HG03558 (cell line): Measurements from ENCODE around the gene ARSB.
"Not testable (repeated sequence)": the region's sequence is repeated elsewhere in the genome, so short reads cannot be mapped to it uniquely, and the experiment has no call there.

Source experiments
- ATAC-seq: cut with Tn5 transposase; IDR thresholded peaks from one replicate; pipeline ENCODE4 v1.9.1; 2021; ENCODE audit warnings: moderate number of reproducible peaks; ENCODE audit not compliant: unreplicated experiment; ENCODE audit errors: extremely low read depth

Gene ARSB

DNA sequence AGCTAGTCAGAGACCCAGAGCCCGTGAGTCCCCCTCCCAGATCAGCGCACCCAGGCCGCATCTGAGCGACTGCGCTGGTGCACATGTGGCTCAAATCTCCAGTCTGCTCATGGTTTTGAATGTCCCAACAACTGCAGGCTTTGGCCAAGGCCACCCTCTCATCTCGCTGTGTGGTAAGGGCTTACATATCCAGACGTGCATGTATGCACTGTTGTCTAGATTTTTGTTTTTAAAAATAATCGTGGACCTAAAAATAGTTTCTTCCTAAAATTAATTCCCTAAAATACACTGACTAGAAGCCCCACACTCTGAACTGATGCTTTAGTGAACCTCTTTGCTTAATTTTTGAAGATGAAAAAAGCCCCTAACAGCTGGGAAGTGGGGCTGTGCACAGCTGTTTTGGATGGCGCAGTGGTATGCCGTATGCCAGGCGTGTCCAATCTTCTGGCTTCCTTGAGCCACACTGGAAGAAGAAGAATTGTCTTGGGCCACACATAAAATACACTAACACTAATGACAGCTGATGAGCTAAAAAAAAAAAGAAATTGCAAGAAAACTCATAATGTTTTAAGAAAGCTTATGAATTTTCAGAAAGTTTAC, 193.5 kb downstream of the ARSB start:
- no peak for ATAC-seq

DNA sequence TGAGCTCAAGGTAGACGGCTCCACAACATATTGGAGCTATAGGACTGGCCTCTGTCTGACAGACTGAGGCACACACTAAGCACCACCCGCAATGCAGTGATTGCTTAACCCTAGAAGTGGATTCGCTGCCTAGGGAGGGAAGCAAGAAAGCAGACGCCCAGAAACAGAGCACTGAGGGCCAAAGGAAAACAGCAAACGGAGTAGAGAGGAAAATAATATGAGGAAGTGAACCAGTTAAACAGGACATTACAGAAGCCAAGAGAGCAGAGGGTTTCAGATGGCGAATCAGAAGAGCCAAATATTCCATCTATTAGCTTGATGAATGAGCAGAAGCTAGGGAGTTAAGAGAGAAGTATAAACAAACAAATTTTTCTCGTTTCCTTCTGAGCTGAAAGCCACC, 197.3 kb downstream of the ARSB start:
- ATAC-seq: no peak

DNA sequence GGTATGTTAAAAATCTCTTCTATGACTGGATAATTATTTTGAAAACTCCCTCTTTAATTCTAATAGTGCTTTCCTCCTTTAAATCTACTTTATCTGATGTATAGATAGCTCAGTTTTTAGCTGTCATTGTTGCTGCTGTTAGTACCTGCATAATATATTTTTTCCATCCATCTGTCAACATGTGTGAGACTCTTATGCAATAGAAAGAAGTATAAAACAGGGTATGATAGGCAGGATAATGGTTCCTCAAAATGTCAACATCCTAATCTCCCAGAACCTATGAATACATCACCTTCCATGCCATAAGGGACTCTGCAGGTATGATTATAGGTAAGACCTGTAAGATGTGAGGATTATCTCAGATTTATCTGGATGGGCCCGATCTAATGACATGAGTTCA, 199.7 kb downstream of the ARSB start:
- ATAC-seq: no peak

- ATAC-seq: no peak
Measured at GRCh38 chr5:78783434-78784130, 201.5 kb downstream of the ARSB start.

- no peak for ATAC-seq
Measured at GRCh38 chr5:78782728-78783127, 202.4 kb downstream of the ARSB start.

- ATAC-seq: no peak
Measured at GRCh38 chr5:78781611-78782286, 203.4 kb downstream of the ARSB start.

DNA sequence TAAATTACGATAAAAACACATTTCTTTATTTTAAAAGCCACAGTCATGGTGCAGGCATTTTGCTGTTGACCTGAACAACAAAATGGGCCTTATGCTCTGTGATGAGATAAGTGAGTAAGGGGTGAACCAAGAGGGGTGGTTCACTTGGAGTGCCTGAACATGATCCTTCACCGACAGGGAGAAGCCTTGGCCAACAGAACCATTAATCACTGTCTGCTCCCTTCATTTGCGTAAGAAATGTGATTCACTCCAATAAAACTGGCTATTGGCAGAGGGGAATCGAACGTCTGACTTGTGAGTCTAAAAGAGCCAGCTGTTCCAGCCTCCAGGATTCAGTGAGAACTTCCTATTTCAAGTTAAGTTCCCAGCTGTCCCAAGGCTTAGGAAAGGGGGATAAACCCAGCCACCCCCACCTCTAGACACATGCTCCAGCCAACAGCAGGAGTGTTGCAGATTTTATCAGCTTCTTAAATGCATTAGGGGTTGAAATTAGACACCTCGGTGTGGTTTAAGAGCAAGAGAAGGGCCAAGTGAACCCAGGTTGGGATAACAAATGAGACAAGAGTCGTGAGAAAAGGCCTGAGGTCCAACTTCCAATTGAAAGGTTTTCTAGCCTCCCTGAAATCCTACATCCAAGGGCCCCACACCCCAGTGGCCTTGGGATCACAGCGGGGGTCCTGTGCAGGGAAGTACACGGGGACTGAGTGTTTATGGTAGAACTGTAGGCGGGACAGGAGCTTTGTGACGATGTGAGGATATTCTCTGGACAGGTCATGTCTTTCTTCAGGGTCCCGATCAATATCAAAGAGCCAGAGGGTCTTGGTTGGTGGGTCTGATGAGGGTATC, 205.1 kb downstream of the ARSB start:
- no peak for ATAC-seq

GRCh38 chr5:78779262-78779661, 205.8 kb downstream of the ARSB start:
- no peak for ATAC-seq

DNA sequence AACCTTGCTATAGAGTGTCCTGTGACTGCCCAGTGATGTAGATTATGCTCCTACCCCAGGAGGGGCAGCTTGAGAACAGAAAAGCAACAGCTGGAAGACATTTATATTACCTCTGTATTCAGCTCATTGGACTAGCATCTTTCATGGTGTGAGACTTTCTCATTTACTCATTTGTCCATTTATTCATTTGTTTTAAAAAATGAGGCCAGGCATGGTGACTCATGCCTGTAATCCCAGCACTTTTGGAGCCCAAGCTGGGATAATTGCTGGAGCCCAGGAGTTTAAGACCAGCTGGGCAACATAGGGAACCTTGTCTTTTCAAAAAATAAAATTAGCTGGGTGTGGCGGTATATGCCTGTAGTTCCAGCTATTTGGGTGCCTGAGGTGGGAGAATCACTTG, 206.6 kb downstream of the ARSB start:
- ATAC-seq: no peak

- ATAC-seq: no peak
Measured at GRCh38 chr5:78777901-78778300, 207.2 kb downstream of the ARSB start.

DNA sequence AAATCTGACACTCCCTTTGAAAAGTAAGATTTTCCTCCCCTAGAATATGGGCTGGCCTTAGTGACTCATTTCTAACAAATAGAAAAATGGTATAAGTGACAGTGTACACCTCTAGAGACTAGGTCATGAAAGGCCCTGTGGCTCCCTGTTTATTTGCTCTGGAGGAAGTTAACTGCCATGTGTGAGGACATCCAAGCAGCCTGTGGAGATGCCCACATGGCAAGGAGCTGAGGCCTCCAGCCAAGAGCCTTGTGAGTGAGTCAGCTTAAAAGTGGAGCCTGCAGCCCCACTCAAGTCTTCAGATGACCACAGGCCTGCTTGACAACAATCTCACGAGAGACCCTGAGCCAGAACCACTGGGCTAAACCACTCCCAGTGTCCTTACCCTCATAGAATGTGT, 208.5 kb downstream of the ARSB start:
- no peak for ATAC-seq

GRCh38 chr5:78773655-78774054, 211.5 kb downstream of the ARSB start:
- ATAC-seq: no peak

DNA sequence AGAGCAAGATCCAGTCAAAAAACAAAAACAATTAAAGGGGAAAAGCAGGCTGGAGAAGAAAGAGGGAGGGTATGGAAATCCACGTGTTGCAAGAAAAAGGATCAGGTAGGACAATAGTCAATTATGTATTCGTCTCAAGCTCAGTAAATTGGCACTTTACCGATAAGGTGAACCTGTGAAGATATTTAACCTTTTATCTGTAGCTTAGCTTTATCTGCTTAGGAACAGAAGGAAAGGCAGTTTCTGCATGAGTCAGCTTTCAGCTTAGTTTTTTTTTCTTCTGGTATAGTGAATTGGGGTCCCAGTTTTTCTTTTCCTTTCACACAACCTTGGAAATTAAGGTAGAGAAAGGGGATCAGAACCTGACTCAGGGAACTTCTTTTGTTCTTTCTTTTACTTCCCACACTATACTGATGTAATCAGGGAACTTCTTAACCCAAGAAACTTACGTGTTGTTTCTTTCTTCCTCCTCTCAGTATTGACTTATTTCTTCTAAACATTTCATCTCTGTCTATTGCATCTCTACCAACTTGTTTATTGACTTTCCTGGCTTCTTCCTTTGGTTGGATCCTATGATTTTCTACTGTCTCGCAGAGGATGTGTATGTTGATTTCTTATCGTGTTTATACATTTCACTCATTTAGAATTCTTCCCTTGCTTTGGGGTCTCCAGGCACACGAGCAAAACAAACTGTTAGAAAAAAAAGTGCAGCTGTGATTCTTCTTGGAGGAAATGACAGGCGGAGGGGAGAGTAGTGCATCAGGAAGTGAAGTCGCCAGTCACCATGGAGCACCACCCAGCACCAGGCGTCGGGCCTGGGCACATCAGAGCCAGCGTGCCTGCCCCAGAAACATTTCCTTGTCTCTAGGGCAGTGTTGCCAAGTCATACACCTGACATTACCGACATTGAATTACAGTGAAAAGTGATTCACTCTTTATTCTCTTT, 213.6 kb downstream of the ARSB start:
- ATAC-seq: no peak

GRCh38 chr5:78768781-78769380, 216.2 kb downstream of the ARSB start:
- no peak for ATAC-seq

DNA sequence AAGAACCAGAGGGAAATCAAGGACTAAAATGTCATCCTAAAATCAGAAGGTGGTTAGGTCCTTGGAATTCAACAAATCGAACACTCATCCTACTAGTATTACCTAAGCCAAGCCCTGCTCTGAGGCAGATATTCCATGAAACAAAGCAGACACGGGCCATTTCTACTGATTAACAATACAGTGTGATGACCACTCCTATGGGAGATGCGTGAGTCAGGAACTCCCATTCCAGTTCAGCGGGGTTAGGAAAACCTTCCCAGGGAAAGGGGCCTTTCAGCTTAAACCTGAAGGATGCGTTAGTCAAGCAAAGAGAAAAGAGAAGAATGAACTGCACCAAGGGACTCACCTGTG, 218.7 kb downstream of the ARSB start:
- ATAC-seq: no peak

- ATAC-seq: no peak
Measured at GRCh38 chr5:78765756-78766411, 219.2 kb downstream of the ARSB start.

GRCh38 chr5:78765116-78765515, 220.0 kb downstream of the ARSB start:
- ATAC-seq: no peak

DNA sequence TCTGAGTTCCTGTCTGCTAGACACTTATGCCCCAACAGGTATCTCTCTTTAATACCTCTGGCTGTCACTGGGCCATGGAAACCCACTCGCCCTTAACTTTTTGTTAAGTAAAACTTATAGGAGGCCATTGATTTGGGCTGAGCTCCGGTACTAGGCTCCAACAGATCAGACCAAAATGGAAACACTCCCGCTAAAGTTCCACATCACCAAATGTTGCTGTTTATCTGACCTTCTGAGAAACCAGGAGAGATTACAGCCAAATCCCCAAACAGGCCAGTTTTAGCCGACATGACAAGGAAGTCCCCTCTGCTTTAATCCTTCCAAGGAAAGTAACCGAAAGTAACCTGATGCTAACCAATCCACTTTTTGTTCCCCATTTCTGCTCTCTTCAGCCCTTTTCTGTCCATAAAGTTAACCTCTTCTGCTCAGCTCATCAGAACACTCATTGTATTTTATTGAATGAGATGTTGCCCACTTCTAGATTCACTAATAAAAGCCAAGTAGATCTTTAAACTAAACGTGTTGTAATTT, 221.4 kb downstream of the ARSB start:
- no peak for ATAC-seq

- ATAC-seq: not testable (repeated sequence)
Measured at GRCh38 chr5:78762743-78763142, 222.4 kb downstream of the ARSB start.
